Epithelial cell of esophagus (primary cell): ENCODE data around the gene CIB4.
"Not testable (repeated sequence)": the region's sequence is repeated elsewhere in the genome, so short reads cannot be mapped to it uniquely, and the experiment has no call there.

Experiments used
- DNase-seq: peaks from one replicate; pipeline ENCODE4 v3.0.0; 2010; ENCODE audit warnings: low read depth
- H3K4me3 ChIP-seq: 2 replicates; pipeline ENCODE4 v1.5.1; 2011; ENCODE audit warnings: mild to moderate bottlenecking, low read length, control low read depth
- CTCF ChIP-seq: IDR thresholded peaks from 2 replicates; pipeline ENCODE4 v1.5.1; 2011; ENCODE audit warnings: low read depth, mild to moderate bottlenecking, low read length, control low read depth, inconsistent platforms; ENCODE audit not compliant: insufficient read depth; ENCODE audit errors: missing control alignments

The CIB4 gene

GRCh38 chr2:26570083-26570430 is 71.1 kb downstream of the CIB4 start:
- H3K4me3 ChIP-seq: no peak overlapping the region
- no peak for DNase-seq
- no peak for TF ChIP-seq CTCF

GRCh38 chr2:26569216-26570082 is 71.7 kb downstream of the CIB4 start:
- DNase-seq: no peak
- H3K4me3 ChIP-seq: no peak overlapping the region
- TF ChIP-seq CTCF: no peak

- TF ChIP-seq CTCF: no peak
- DNase-seq: no peak
- H3K4me3 ChIP-seq: no peak overlapping the region
Observed at GRCh38 chr2:26568076-26568890, 72.9 kb downstream of the CIB4 start.

- no peak overlapping the region for H3K4me3 ChIP-seq
- TF ChIP-seq CTCF: no peak
- DNase-seq: no peak
Observed at GRCh38 chr2:26567534-26567933, 73.6 kb downstream of the CIB4 start.

- DNase-seq, H3K4me3 ChIP-seq: not testable (repeated sequence)
Observed at GRCh38 chr2:26566731-26567130, 74.4 kb downstream of the CIB4 start.

- TF ChIP-seq CTCF: no peak
- no peak for DNase-seq
- H3K4me3 ChIP-seq: no peak overlapping the region
Observed at GRCh38 chr2:26566081-26566375, 75.1 kb downstream of the CIB4 start.

- no peak overlapping the region for H3K4me3 ChIP-seq
- no peak for DNase-seq
- no peak for TF ChIP-seq CTCF
Observed at GRCh38 chr2:26564121-26564644, 77.0 kb downstream of the CIB4 start.
